Stimulated activated CD4-positive, alpha-beta T cell treated with anti-CD3 and anti-CD28 coated beads, Interleukin-15, amount 100 ng/mL, for 24 hours (primary cell): ENCODE results near the gene IFNL4.
A peak's percentile ranks its signal among the peaks of the same experiment; 100 is the strongest.
"Not testable (repeated sequence)": the region's sequence is repeated elsewhere in the genome, so short reads cannot be mapped to it uniquely, and the experiment has no call there.

ENCODE experiments used
- DNase-seq: peaks from one replicate; pipeline ENCODE4 v3.0.0-alpha.2; 2020

Gene IFNL4

GRCh38 chr19:39248806-39249205, at the start of gene IFNL4:
IFNL4 (minus strand) TSS chr19:39248856.
- no peak for DNase-seq

- peak; percentile 32 for DNase-seq
Observed at GRCh38 chr19:39297931-39298634, 49.4 kb upstream of the IFNL4 start.

DNA sequence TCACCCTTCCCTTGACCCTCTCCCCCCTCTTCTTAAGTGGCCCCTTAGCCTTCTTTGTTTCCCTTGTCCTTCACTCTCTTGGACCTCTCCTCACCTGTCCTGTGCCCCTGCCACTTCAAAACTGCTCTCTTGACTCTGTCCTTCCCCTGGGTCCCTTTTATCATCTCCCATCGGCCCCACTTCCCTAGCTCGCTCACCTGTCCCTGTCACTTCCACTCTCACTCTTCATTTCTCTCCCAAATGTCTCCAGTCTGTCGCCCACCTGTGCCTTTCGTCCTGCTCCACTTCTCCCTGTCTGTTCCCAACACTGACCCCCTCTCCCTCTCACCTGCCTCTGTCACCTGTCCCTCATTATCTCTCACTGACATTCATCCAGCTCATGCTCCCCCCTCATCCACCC, 48.2 kb upstream of the IFNL4 start:
- DNase-seq: no peak

GRCh38 chr19:39296055-39296645, 47.5 kb upstream of the IFNL4 start, which contains the start of gene IFNL1:
IFNL1 (plus strand) TSS chr19:39296407; CDS start chr19:39296422, 15 bp downstream.
- DNase-seq: peak; percentile 16

DNA sequence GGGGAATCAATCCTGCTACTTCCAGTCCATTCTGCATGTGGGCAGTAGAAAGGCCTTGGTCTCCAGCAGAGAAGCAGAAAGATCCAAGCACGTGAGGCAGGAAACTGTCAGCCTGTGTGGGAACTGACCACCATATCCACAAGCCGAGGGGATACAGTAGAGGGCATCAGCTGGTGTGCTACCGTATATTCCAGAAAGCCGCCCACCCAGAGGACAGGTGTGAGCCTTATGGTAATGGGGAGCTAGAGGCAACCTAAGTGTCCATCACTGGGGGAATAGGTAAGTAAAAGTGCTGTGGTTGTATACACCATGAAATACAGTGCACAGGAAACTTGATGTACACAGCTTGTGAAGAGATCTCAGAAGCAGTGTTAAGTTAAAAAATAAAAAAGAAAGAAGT, 44.7 kb upstream of the IFNL4 start:
- DNase-seq: no peak

DNA sequence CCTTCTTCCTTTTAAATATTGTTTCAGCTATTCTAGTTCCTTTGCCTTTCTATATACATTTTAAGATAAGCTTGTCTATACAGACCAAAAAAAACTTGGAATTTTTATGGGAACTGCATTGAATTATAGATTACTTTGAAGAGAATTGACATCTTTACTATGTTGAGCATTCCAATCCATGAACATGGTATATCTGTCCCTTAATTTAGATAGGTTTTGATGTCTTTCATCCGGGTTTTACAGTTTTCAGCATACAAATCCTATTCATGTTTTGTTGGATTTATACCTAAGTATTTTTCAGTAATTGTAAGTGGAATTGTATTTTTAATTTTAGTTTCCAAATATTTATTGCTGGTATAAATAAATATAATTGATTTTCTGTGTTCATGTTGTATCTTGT, 35.4 kb upstream of the IFNL4 start:
- DNase-seq: no peak

- no peak for DNase-seq
Observed at GRCh38 chr19:39282021-39282420, 33.4 kb upstream of the IFNL4 start.

DNA sequence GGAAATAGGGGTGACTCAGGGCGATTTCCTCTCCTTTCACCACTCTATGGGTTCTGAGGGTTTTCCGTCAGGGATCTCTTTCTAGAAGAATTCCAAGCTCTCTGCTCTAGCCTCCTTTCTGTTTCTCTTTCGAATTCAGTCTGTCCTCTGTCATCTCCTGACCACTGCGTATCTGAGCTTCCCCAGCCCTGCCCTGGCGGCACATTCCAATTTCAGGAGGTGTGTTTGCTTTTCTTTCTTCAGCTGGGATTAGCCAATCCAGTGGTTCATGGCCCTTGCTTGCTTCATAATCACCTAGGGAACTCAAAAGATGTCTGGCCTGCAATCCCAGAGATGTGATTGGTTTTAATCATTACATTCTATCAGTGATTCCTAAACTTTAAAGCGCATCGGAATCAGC, 28.9 kb upstream of the IFNL4 start:
- DNase-seq: no peak

- no peak for DNase-seq
Observed at GRCh38 chr19:39276740-39277139, 28.1 kb upstream of the IFNL4 start.

DNA sequence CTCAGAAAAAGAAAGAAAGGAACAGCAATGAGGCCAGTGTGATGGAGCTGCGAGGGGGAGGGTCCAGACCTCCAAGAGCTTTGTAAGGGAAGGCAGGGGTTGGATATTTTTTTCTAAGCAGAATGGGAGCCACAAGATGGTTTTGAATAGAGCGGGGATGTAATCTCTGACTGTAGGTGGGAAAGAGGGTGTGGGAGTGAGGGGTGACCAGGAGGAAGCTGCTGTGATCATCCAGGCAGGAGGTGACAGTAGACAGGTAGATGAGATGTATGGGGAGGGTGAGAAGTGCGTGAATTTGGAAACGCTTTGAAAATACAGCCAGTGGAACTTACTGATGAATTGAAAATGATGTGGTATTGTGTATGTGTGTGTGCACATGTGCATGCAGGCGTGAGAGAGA, 26.9 kb upstream of the IFNL4 start:
- no peak for DNase-seq

GRCh38 chr19:39273859-39274258, 25.2 kb upstream of the IFNL4 start:
- DNase-seq: not testable (repeated sequence)

- DNase-seq: no peak
Observed at GRCh38 chr19:39270036-39270871, 21.6 kb upstream of the IFNL4 start.

GRCh38 chr19:39269369-39269768, 20.7 kb upstream of the IFNL4 start:
- not testable (repeated sequence) for DNase-seq

GRCh38 chr19:39268531-39269223, 20.0 kb upstream of the IFNL4 start:
- not testable (repeated sequence) for DNase-seq

GRCh38 chr19:39268085-39268484, 19.4 kb upstream of the IFNL4 start, which contains the start of gene IFNL2:
IFNL2 (plus strand) TSS chr19:39268396; CDS start chr19:39268569, 173 bp downstream.
- DNase-seq: not testable (repeated sequence)

DNA sequence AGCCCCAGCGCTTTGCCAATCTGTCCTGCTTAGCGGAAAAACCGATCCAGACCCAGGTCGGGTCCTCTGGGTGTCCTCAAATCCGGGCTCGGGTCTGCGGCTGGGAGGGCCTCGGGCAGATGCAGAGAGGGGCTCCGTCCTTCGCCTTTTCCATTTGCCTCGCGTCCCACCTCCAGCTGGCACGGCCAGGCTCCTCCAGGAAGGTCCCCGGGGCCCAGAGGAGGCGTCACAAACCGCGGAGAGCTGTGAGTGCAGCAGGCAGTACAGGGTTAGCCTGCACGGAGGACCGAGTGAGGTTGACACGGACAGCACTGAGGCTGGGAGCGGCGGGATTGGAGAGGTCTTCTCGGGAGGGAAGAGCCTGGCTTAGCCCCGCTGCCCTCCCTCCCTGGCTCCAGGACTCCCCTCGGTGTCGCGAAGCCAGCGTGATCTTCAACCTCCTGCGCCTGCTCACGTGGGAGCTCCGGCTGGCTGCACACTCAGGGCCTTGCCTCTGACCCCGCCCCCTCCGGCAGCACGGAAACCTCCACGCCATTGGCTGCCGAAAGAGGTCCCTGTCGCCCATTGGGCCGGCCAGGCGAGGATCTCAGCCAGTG, 16.8 kb upstream of the IFNL4 start:
- DNase-seq: peak; percentile 34

GRCh38 chr19:39264306-39265290, 15.9 kb upstream of the IFNL4 start:
- peak; percentile 6 for DNase-seq

GRCh38 chr19:39263912-39264305, 15.3 kb upstream of the IFNL4 start:
- no peak for DNase-seq

DNA sequence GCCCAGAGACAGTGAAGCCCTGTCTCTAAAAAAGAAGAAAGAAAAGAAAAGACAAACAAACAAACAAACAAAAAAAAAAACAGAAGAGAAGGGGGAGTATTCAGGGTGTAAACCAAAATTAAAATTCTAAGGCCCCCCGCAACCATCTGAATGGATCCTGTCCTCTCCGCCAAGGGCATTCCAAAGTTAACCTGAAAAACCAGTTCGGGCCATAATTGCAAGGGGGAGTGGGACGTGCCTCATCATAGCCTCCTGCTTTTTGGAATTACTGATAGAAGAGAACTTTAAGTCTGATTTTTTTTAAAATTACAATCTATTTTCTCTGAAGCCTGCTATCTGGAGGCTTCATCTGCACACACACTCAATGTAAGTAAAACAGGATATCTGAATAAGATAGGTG, 13.8 kb upstream of the IFNL4 start:
- DNase-seq: no peak

GRCh38 chr19:39261704-39262103, 13.0 kb upstream of the IFNL4 start:
- DNase-seq: no peak

DNA sequence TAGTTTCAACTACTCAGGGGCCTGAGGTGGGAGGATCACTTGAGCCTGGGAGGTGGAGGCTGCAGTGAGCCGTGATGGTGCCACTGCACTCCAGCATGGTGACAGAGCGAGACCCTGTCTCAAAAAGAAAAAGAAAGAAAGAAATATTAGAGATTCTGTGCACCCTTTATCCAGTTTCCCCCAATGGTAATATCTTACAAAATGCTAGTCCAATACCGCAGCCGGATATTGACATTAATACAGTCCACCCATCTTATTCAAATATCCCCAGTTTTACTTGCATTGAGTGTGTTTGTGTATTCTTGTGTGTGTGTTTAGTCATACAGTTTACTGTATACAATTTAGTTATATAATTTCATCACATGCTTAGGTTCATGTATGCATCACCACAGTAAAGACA, 8.6 kb upstream of the IFNL4 start:
- no peak for DNase-seq
